OCI-LY3 (cell line): ENCODE measurements around the gene POLN.

Experiments
- CTCF ChIP-seq: fragments of 200-600, 300-600 bp; sonication (generic); IDR thresholded peaks from 2 replicates; pipeline ENCODE4 v1.5.1; 2014; ENCODE audit warnings: antibody characterized with exemption, low read length, low read depth
- EZH2phosphoT487 ChIP-seq: fragments of 200-600 bp; shearing (Covaris generic); IDR thresholded peaks from 2 replicates; pipeline ENCODE4 v1.6.1; 2018; ENCODE audit warnings: antibody characterized with exemption, mixed run types, low read depth

DNA sequence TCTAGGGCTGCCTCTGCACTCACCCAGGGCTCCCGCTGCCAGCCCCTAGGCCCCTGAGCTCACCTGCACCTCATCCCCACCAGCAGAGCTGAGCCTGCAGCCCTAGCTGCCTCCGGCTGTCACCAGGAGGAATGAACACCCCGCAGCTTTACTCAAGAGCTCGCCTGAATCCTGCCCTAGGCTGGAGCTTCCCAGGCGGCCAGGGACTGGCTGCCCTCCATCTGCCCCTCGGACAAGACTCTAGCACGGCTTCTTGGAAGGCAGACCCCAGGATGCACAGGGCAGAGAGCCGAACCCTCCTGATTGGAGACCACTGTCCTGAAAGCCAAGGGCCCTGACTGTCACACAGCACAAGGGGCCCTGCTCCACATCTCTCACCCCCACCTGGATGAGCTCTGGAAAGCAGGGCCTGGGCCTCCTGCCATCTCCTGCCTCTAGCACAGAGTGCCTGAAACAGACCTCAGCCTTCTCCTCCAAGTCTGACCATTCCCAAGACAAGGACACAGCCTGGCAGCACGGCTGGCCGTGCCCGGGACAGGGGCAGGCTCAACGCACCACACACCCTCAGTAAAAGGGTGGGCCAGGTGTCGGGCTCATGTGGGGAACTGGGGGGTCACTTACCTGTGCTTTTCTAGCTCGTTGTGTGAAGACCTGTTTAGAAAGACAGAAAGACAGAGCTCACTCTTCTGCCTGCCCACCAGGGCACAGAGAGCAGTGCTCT, 15.6 kb upstream of the POLN start:
- TF ChIP-seq CTCF (no peak), EZH2phosphoT487 (no peak)
